Heart right ventricle (tissue), 16 donors: Measurements from ENCODE around the gene PIERCE2. TPM values are rescaled to one million over a fixed set of nuclear protein-coding genes. Genes with fewer than 3 reads are reported as not detected.
"Not testable (repeated sequence)": the region's sequence is repeated elsewhere in the genome, so short reads cannot be mapped to it uniquely, and the experiment has no call there.

Experiments used
- ATAC-seq, 8 donors: fragments of 200-7000 bp; cut with Tn5 transposase; one replicate each; pipeline ENCODE4 v1.9.1; 2020; ENCODE audit warnings: mild to moderate bottlenecking in 8 of 8, moderate library complexity in 8 of 8, moderate number of reproducible peaks in 1 of 8
- DNase-seq, 2 donors: peaks; one replicate each; pipeline ENCODE4 v3.0.0-alpha.2; 2020
- H3K27ac ChIP-seq, 10 donors: fragments of 200-600 bp; sonication (generic) in 2 of 10; one replicate each; pipeline versions ENCODE4 v1.5.0 to v1.8.0; 2020 to 2022; ENCODE audit warnings: mild to moderate bottlenecking in 3 of 10
- H3K27me3 ChIP-seq, 7 donors: fragments of 200-600 bp; one replicate each; pipeline ENCODE4 v1.8.0; 2021 to 2022; ENCODE audit warnings: mild to moderate bottlenecking in 2 of 7
- H3K36me3 ChIP-seq, 9 donors: fragments of 200-600 bp; sonication (generic) in 1 of 9; one replicate each; pipeline versions ENCODE4 v1.5.0 to v1.8.0; 2020 to 2022; ENCODE audit warnings: mild to moderate bottlenecking in 2 of 9
- H3K4me1 ChIP-seq, 9 donors: fragments of 200-600 bp; sonication (generic) in 1 of 9; one replicate each; pipeline versions ENCODE4 v1.5.0 to v1.8.0; 2020 to 2022; ENCODE audit warnings: mild to moderate bottlenecking in 4 of 9
- H3K4me3 ChIP-seq, 10 donors: fragments of 200-600 bp; sonication (generic) in 2 of 10; one replicate each; pipeline versions ENCODE4 v1.5.0 to v1.8.0; 2020 to 2022; ENCODE audit warnings: mild to moderate bottlenecking in 7 of 10, moderate library complexity in 2 of 10
- H3K9me3 ChIP-seq, 11 donors: fragments of 200-600 bp in 10 of 11; sonication (generic) in 2 of 11; one replicate each; pipeline versions ENCODE4 v1.5.0 to v1.8.0; 2013 to 2022; ENCODE audit warnings: mild to moderate bottlenecking in 2 of 11, control low read depth in 1 of 11, moderate library complexity in 1 of 11
- CTCF ChIP-seq, 9 donors: fragments of 200-600 bp; sonication (generic) in 2 of 9; IDR thresholded peaks; one replicate each; pipeline versions ENCODE4 v1.5.0 to v1.8.0; 2021 to 2022; ENCODE audit warnings: antibody characterized with exemption in 9 of 9, mild to moderate bottlenecking in 5 of 9, moderate library complexity in 1 of 9
- WGBS, 2 donors: extraction: QIAGEN DNeasy Blood & Tissue Kit; methylation state at CpG; one replicate each; pipeline ENCODE4 v1.1.7; 2013; ENCODE audit warnings: inconsistent platforms in 1 of 2; 5-methylcytosine and 5-hydroxymethylcytosine counted together
- intact Hi-C, 10 donors: fragments of 100-400 bp; cut with DNase I; formaldehyde crosslinking; loops; one replicate each; pipeline versions ENCODE4 v1.11.1 to v1.14.2; 2022
- polyA plus RNA-seq, 2 donors: library from polyadenylated mRNA; stranded (reverse); fragments of 200-250 nt; gene quantifications; one replicate each; pipeline ENCODE4 v1.2.3, GENCODE V29; 2013
- total RNA-seq, 10 donors: library from RNA; stranded (reverse); fragmentation: NEBNext Ultra II Directional in 3 of 10; extraction: Animal tissue kit (Norgen Biotek cat#: 25700) in 3 of 10; gene quantifications; one replicate each; pipeline versions ENCODE4 v1.2.1 to v1.2.4, GENCODE V29; 2021 to 2023
- donor health status: Arrhythmogenic right ventricular cardiomyopathy.
- donor health status: ischemic (EF 13 %, LVEDD 7.1; RV severe dilation, severe dysfunction).
- donor health status: healthy with polysubstance abuse.
- donor health status: DM: no; HTN: yes; CAD: no.
- donor health status: DM: no; HTN: no; CAD: no.
- donor health status: ischemic (EF 25% LVEDD 6.9; RV normal size, moderate dysfunction).
- donor health status: ischemic (EF 25% LVEDD 5.7; RV mildly dilated, moderate dysfunction).
- donor health status: healthy.
- donor health status: DM: yes; HTN: yes; CAD: no.
- donor health status: Ischemic cardiomyopathy.
- donor health status: ischemic (EF 35%, LVEDD 5.7; RV mildly dilated, moderate dysfunction).
- donor health status: nonischemic (EF 11% LVEDD 7.7; RV severe dilation, severe dysfunction).
- donor health status: DM: yes; HTN: yes; CAD: no.
- donor health status: PGD.
- donor health status: ischemic (EF 29% LVEDD 5.4; RV normal size, mild dysfunction).
- donor health status: nonischemic (EF 23%, LVEDD 6.1; RV moderate dilation, normal function).

The PIERCE2 gene
- total and polyA plus RNA-seq, 12 donors, result 3.0 to 11.6 (median 5.6) TPM

- TF ChIP-seq CTCF (IDR thresholded peaks at IDR 0.05), result no peak
- intact Hi-C loops, result loop anchor here in 1 of 10 donors (10.0 kb wide), 1 partner anchor 87 kb away; the partner anchor contains the start of genes PIGB and PIGBOS1
- WGBS, 2 donors, result 74 to 89% methylated on average over 1 of the region's 1 CpG
- H3K9me3 ChIP-seq, result no peaks in the 10 kb centered on the region
- no peak overlapping the region for H3K4me3 ChIP-seq
- H3K36me3 ChIP-seq, result peaks cover 0 to 5% (median 0%) of the 10 kb centered on the region in 9 donors
- no peaks in the 10 kb centered on the region for H3K27me3 ChIP-seq
- H3K4me1 ChIP-seq, result peaks cover 3 to 69% (median 32%) of the 10 kb centered on the region in 9 donors
- peak overlapping the region in 1 of 10 donors; percentile 77 for H3K27ac ChIP-seq
- DNase-seq (no peak), ATAC-seq (no peak)
Measured at GRCh38 chr15:55401786-55402246, 6.5 kb upstream of the PIERCE2 start.

- intact Hi-C loops, result loop anchor here in 1 of 10 donors (10.0 kb wide), 1 partner anchor 88 kb away; the partner anchor contains the start of genes PIGB and PIGBOS1
Measured at GRCh38 chr15:55402707-55403106, 5.6 kb upstream of the PIERCE2 start.

GRCh38 chr15:55403531-55403930 is 4.8 kb upstream of the PIERCE2 start:
- H3K9me3 ChIP-seq, result no peaks in the 10 kb centered on the region
- H3K4me3 ChIP-seq, result no peak overlapping the region
- TF ChIP-seq CTCF (IDR thresholded peaks at IDR 0.05), result no peak
- peaks cover 0 to under 1% (median 0%) of the 10 kb centered on the region in 9 donors for H3K36me3 ChIP-seq
- no peaks in the 10 kb centered on the region for H3K27me3 ChIP-seq
- intact Hi-C loops, result loop anchor here in 1 of 10 donors (10.0 kb wide), 1 partner anchor 89 kb away; the partner anchor contains the start of genes PIGB and PIGBOS1
- ATAC-seq (no peak), DNase-seq (no peak)
- H3K27ac ChIP-seq, result peak overlapping the region in 5 of 10 donors; percentile 23 to 77 (median 28)
- H3K4me1 ChIP-seq, result peaks cover 3 to 75% (median 38%) of the 10 kb centered on the region in 9 donors

More at GRCh38 chr15:55402707-55403106, 5.6 kb upstream of the PIERCE2 start:
- no peak for DNase-seq
- peak overlapping the region in 4 of 10 donors; percentile 23 to 77 (median 42) for H3K27ac ChIP-seq
- ATAC-seq, result no peak
- H3K9me3 ChIP-seq, result no peaks in the 10 kb centered on the region
- no peak overlapping the region for H3K4me3 ChIP-seq
- H3K4me1 ChIP-seq, result peaks cover 3 to 73% (median 38%) of the 10 kb centered on the region in 9 donors
- no peak for TF ChIP-seq CTCF (IDR thresholded peaks at IDR 0.05)
- H3K27me3 ChIP-seq, result no peaks in the 10 kb centered on the region
- H3K36me3 ChIP-seq, result peaks cover 0 to 5% (median 0%) of the 10 kb centered on the region in 9 donors

GRCh38 chr15:55407498-55408011 is 740 bp upstream of the PIERCE2 start:
- intact Hi-C loops, result loop anchor here in 3 of 10 donors (5.0 to 10.0 kb wide), 3 partner anchors 35 to 93 kb away; partner anchors contain the start of genes PIGB (in 2 of the 3) and PIGBOS1 (in 2 of the 3)
- peaks cover 3 to 59% (median 41%) of the 10 kb centered on the region in 9 donors for H3K4me1 ChIP-seq
- H3K27me3 ChIP-seq, result no peaks in the 10 kb centered on the region
- no peak for TF ChIP-seq CTCF (IDR thresholded peaks at IDR 0.05)
- DNase-seq (no peak), ATAC-seq (peak in 4 of 8 donors; percentile 1 to 2 (median 1))
- 2 to 3% methylated on average over 20 of the region's 20 CpGs for WGBS, 2 donors
- H3K36me3 ChIP-seq, result no peaks in the 10 kb centered on the region
- peak overlapping the region; percentile 72 to 96 (median 80) for H3K4me3 ChIP-seq
- no peaks in the 10 kb centered on the region for H3K9me3 ChIP-seq
- H3K27ac ChIP-seq, result peak overlapping the region; percentile 26 to 98 (median 92)

GRCh38 chr15:55408976-55409375 is 681 bp downstream of the PIERCE2 start:
- Histone ChIP-seq H3K27ac (peak overlapping the region in 8 of 10 donors; percentile 90 to 98 (median 93)), H3K4me3 (peak overlapping the region; percentile 72 to 96 (median 80)), H3K4me1 (peaks cover 0 to 45% (median 27%) of the 10 kb centered on the region in 9 donors)
- intact Hi-C loops, result loop anchor here in 3 of 10 donors (5.0 to 10.0 kb wide), 3 partner anchors 37 to 94 kb away; partner anchors contain the start of genes PIGB (in 2 of the 3) and PIGBOS1 (in 2 of the 3)
- ATAC-seq, H3K9me3 ChIP-seq, H3K27me3 ChIP-seq, H3K36me3 ChIP-seq, DNase-seq: not testable (repeated sequence)
- WGBS, 2 donors, result 62 to 67% methylated on average over 14 of the region's 14 CpGs

GRCh38 chr15:55417678-55418077 is 9.4 kb downstream of the PIERCE2 start:
- H3K9me3 ChIP-seq, H3K36me3 ChIP-seq, DNase-seq, H3K27me3 ChIP-seq, H3K4me1 ChIP-seq, H3K27ac ChIP-seq, intact Hi-C loops, H3K4me3 ChIP-seq, ATAC-seq: not testable (repeated sequence)
- WGBS, 2 donors, result 85 to 88% methylated on average over 8 of the region's 8 CpGs
